Karpas-422 (cell line): Measurements from ENCODE around the gene TNNT1. TPM values are rescaled to one million over a fixed set of nuclear protein-coding genes. Genes with fewer than 3 reads are reported as not detected.

Experiments
- DNase-seq: peaks from one replicate; pipeline ENCODE4 v3.0.0-alpha.2; 2015
- H2AFZ ChIP-seq: fragments of 200-600 bp; sonication (generic); 2 replicates; pipeline ENCODE4 v1.6.1; 2014; ENCODE audit warnings: antibody characterized with exemption, low read length, mixed read lengths
- H3K27ac ChIP-seq: fragments of 200-600 bp; sonication (generic); 2 replicates; pipeline ENCODE4 v1.5.1; 2014; ENCODE audit warnings: mild to moderate bottlenecking, low read length, moderate library complexity
- H3K27me3 ChIP-seq: fragments of 200-600 bp; sonication (generic); 2 replicates; pipeline ENCODE4 v1.6.1; 2014; ENCODE audit warnings: low read length, mixed read lengths
- H3K36me3 ChIP-seq: fragments of 200-600 bp; sonication (generic); 2 replicates; pipeline ENCODE4 v1.6.1; 2014; ENCODE audit warnings: low read length, mixed read lengths; ENCODE audit not compliant: insufficient read depth
- H3K4me1 ChIP-seq: fragments of 200-600 bp; sonication (generic); 2 replicates; pipeline ENCODE4 v1.6.1; 2014; ENCODE audit warnings: mild to moderate bottlenecking, low read length, mixed read lengths
- H3K4me2 ChIP-seq: fragments of 200-600 bp; sonication (generic); 2 replicates; pipeline ENCODE4 v1.6.1; 2014; ENCODE audit warnings: low read length, low read depth, mild to moderate bottlenecking; ENCODE audit not compliant: poor library complexity, severe bottlenecking
- H3K4me3 ChIP-seq: fragments of 200-600 bp; sonication (generic); 2 replicates; pipeline ENCODE4 v1.5.1; 2014; ENCODE audit warnings: mild to moderate bottlenecking, antibody characterized with exemption, low read length, mixed read lengths
- H3K79me2 ChIP-seq: fragments of 200-600 bp; sonication (generic); 2 replicates; pipeline ENCODE4 v1.6.1; 2014; ENCODE audit warnings: mild to moderate bottlenecking, low read length, mixed read lengths
- H3K9ac ChIP-seq: fragments of 200-600 bp; sonication (generic); 2 replicates; pipeline ENCODE4 v1.6.0; 2014; ENCODE audit warnings: low read length
- H3K9me2 ChIP-seq: fragments of 200-600 bp; sonication (generic), shearing (Covaris generic); replicated peaks from 2 replicates; pipeline ENCODE4 v1.6.0; 2014; ENCODE audit warnings: mild to moderate bottlenecking, low read length, moderate library complexity; ENCODE audit not compliant: insufficient read depth
- H3K9me3 ChIP-seq: fragments of 300-700, 200-600 bp; sonication (generic); 2 replicates; pipeline ENCODE4 v1.6.1; 2014; ENCODE audit warnings: low read length, mixed read lengths
- H4K20me1 ChIP-seq: fragments of 200-600 bp; sonication (generic); 2 replicates; pipeline ENCODE4 v1.6.1; 2014; ENCODE audit warnings: mild to moderate bottlenecking, antibody characterized with exemption, low read length, low read depth; ENCODE audit not compliant: insufficient read depth
- total RNA-seq: library from RNA; depleted of rRNA; stranded (reverse); fragments of >200 nt; shearing (Covaris generic); gene quantifications from 2 replicates; pipeline ENCODE4 v1.2.3, GENCODE V29; 2014; ENCODE audit warnings: low replicate concordance

Gene TNNT1
- total RNA-seq, 1 experiment from 2014 or later, result 10.4 TPM

DNA sequence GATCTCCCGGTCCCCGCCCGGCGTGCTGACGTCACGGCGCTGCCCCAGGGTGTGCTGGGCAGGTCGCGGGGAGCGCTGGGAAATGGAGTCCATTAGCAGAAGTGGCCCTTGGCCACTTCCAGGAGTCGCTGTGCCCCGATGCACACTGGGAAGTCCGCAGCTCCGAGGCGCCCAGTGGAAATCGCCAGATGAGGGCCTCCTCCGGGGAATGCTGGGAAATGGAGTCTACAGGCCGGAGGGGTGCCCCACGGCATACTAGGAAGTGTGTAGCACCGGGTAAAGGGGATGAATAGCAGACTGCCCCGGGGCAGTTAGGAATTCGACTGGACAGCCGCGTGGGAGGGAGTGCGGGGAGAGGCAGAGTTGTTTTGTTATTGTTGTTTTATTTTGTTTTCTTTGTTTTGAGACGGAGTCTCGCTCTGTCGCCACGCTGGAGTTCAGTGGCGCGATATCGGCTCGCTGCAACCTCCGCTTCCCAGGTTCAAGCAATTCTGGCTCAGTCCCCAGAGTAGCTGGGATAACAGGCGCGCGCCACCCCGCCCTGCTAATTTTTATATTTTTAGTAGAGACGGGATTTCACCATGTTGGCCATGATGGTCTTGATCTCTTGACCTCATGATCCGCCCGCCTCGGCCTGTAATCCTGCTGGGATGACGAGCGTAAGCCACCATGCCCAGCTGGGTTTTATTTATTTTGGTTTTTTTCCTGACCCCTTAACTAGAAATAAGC lies 31.2 kb downstream of the TNNT1 start:
- Histone ChIP-seq H3K27me3 (no peaks in the 10 kb centered on the region), H4K20me1 (peaks cover 40% of the 10 kb centered on the region), H3K9me3 (no peaks in the 10 kb centered on the region), H3K79me2 (peaks cover 51% of the 10 kb centered on the region), H3K4me2 (peak overlapping the region; percentile 99), H3K36me3 (peaks cover under 1% of the 10 kb centered on the region; the same call in 1 of the 2 replicates), H3K4me1 (peaks cover 68% of the 10 kb centered on the region), H3K9ac (peak overlapping the region; percentile 76), H3K9me2 (no peaks in the 10 kb centered on the region), H3K4me3 (peak overlapping the region; percentile 73), H3K27ac (peak overlapping the region; percentile 61), H2AFZ (peak overlapping the region; percentile 41)
- DNase-seq, result peak; percentile 100

DNA sequence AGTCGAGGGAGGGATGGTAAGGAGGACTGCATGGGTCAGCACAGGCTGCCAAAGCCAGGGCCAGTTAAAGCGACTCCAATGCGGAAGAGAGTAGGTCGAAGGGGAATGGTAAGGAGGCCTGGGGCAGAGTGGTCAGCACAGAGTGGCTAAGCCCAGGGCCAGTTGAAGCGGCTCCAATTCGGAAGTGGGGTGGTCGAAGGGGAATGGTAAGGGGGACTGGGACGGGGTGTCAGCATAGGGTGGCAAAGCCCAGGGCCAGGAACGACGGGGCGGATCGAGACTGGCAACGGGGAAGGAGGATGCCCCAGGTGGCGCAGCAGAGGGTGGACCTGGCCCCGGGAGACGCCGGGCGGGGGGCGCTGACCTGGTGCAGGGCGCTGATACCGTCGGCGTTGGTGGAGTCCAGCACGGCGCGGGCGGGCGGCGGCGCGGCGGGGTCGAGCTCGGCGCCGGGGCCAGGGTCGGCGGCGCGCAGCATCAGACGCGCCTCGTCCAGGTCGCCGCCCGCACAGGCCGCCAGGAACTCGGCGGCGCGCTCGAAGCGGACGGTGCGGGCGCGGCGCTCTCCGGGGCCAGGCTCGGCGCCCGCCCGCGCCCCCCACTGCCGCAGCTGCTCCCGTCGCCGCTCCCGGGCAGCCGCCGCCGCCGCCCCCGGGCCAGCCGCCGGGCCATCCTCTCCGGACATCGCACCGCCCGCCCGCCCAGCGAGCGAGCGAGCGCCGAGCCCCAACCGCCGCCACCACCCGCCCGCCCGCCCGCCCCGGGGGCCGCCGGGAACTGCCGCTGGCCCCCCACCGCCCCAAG lies 31.9 kb downstream of the TNNT1 start, which contains the start of gene PPP1R12C:
Gene PPP1R12C (minus strand): TSS at position 779 of the 804 bp plus-strand sequence. CDS start 94 bp downstream, at position 685.
- H3K79me2 ChIP-seq, result peaks cover 59% of the 10 kb centered on the region
- peaks cover 71% of the 10 kb centered on the region for H3K4me1 ChIP-seq
- peak within 1 kb of the TSS; percentile 82 for H3K27ac ChIP-seq
- DNase-seq, result peak; percentile 68
- H2AFZ ChIP-seq, result peak within 1 kb of the TSS; percentile 41
- no peaks in the 10 kb centered on the region for H3K9me3 ChIP-seq
- peak within 1 kb of the TSS; percentile 99 for H3K4me2 ChIP-seq
- peak within 1 kb of the TSS; percentile 93 for H3K4me3 ChIP-seq
- H3K27me3 ChIP-seq, result no peaks in the 10 kb centered on the region
- H3K36me3 ChIP-seq, result peaks cover 8% of the 10 kb centered on the region
- no peaks in the 10 kb centered on the region for H3K9me2 ChIP-seq
- H3K9ac ChIP-seq, result peak within 1 kb of the TSS; percentile 86
- peaks cover 48% of the 10 kb centered on the region for H4K20me1 ChIP-seq

DNA sequence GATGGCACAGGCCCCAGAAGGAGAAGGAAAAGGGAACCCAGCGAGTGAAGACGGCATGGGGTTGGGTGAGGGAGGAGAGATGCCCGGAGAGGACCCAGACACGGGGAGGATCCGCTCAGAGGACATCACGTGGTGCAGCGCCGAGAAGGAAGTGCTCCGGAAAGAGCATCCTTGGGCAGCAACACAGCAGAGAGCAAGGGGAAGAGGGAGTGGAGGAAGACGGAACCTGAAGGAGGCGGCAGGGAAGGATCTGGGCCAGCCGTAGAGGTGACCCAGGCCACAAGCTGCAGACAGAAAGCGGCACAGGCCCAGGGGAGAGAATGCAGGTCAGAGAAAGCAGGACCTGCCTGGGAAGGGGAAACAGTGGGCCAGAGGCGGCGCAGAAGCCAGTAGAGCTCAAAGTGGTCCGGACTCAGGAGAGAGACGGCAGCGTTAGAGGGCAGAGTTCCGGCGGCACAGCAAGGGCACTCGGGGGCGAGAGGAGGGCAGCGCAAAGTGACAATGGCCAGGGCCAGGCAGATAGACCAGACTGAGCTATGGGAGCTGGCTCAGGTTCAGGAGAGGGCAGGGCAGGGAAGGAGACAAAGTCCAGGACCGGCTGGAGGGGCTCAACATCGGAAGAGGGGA lies 32.7 kb downstream of the TNNT1 start:
- Histone ChIP-seq H3K9me3 (no peaks in the 10 kb centered on the region), H3K36me3 (peaks cover 12% of the 10 kb centered on the region), H3K4me2 (peak overlapping the region; percentile 88), H4K20me1 (peaks cover 53% of the 10 kb centered on the region), H3K27me3 (no peaks in the 10 kb centered on the region), H3K4me3 (peak overlapping the region; percentile 93), H3K27ac (peak overlapping the region; percentile 82), H3K9ac (peak overlapping the region; percentile 86), H3K4me1 (peaks cover 64% of the 10 kb centered on the region), H3K9me2 (no peaks in the 10 kb centered on the region), H2AFZ (no peak overlapping the region), H3K79me2 (peaks cover 66% of the 10 kb centered on the region)
- peak; percentile 92 for DNase-seq

DNA sequence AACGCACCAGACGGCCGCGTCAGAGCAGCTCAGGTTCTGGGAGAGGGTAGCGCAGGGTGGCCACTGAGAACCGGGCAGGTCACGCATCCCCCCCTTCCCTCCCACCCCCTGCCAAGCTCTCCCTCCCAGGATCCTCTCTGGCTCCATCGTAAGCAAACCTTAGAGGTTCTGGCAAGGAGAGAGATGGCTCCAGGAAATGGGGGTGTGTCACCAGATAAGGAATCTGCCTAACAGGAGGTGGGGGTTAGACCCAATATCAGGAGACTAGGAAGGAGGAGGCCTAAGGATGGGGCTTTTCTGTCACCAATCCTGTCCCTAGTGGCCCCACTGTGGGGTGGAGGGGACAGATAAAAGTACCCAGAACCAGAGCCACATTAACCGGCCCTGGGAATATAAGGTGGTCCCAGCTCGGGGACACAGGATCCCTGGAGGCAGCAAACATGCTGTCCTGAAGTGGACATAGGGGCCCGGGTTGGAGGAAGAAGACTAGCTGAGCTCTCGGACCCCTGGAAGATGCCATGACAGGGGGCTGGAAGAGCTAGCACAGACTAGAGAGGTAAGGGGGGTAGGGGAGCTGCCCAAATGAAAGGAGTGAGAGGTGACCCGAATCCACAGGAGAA lies 33.5 kb downstream of the TNNT1 start:
- Histone ChIP-seq H2AFZ (no peak overlapping the region), H3K27me3 (no peaks in the 10 kb centered on the region), H3K79me2 (peaks cover 73% of the 10 kb centered on the region), H3K36me3 (peaks cover 15% of the 10 kb centered on the region), H3K9me3 (no peaks in the 10 kb centered on the region), H3K4me3 (peak overlapping the region; percentile 93), H3K4me1 (peaks cover 56% of the 10 kb centered on the region), H3K4me2 (peak overlapping the region; percentile 88), H3K27ac (peak overlapping the region; percentile 87), H3K9me2 (no peaks in the 10 kb centered on the region), H3K9ac (peak overlapping the region; percentile 86), H4K20me1 (peaks cover 57% of the 10 kb centered on the region)
- no peak for DNase-seq

DNA sequence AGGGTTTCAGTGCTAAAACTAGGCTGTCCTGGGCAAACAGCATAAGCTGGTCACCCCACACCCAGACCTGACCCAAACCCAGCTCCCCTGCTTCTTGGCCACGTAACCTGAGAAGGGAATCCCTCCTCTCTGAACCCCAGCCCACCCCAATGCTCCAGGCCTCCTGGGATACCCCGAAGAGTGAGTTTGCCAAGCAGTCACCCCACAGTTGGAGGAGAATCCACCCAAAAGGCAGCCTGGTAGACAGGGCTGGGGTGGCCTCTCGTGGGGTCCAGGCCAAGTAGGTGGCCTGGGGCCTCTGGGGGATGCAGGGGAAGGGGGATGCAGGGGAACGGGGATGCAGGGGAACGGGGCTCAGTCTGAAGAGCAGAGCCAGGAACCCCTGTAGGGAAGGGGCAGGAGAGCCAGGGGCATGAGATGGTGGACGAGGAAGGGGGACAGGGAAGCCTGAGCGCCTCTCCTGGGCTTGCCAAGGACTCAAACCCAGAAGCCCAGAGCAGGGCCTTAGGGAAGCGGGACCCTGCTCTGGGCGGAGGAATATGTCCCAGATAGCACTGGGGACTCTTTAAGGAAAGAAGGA lies 34.4 kb downstream of the TNNT1 start:
- H3K27me3 ChIP-seq, result no peaks in the 10 kb centered on the region
- H3K4me2 ChIP-seq, result peak overlapping the region; percentile 88
- H2AFZ ChIP-seq, result no peak overlapping the region
- peaks cover 82% of the 10 kb centered on the region for H3K79me2 ChIP-seq
- peak overlapping the region; percentile 93 for H3K4me3 ChIP-seq
- peak overlapping the region; percentile 86 for H3K9ac ChIP-seq
- peaks cover 47% of the 10 kb centered on the region for H3K4me1 ChIP-seq
- peak overlapping the region; percentile 87 for H3K27ac ChIP-seq
- H3K36me3 ChIP-seq, result peaks cover 19% of the 10 kb centered on the region
- H3K9me2 ChIP-seq, result no peaks in the 10 kb centered on the region
- H4K20me1 ChIP-seq, result peaks cover 64% of the 10 kb centered on the region
- H3K9me3 ChIP-seq, result no peaks in the 10 kb centered on the region
- no peak for DNase-seq

DNA sequence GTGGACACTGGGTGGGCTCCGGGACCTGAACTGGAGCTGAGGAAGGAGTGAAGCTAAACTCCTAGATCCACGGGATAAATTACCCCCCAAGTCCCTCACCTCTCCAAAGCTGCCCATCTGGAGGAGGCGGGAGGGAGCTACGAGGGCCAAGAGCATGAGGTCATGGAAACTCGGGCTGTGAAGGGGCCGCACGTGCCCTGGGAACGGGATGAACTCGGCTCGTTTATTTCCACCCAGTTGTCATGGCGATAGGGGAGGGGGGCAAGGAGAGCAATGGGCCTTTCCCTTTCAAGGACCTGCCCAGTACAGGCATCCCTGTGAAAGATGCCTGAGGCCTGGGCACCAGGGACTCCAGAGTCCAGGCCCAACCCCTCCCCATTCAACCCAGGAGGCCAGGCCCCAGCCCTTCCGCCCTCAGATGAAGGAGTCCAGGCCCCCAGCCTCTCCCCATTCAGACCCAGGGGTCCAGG lies 35.4 kb downstream of the TNNT1 start:
- Histone ChIP-seq H3K9me3 (no peaks in the 10 kb centered on the region), H3K9me2 (no peaks in the 10 kb centered on the region), H3K4me3 (peak overlapping the region; percentile 93), H3K9ac (peak overlapping the region; percentile 86), H3K4me2 (peak overlapping the region; percentile 88), H3K27ac (peak overlapping the region; percentile 87), H3K4me1 (peaks cover 43% of the 10 kb centered on the region), H2AFZ (no peak overlapping the region), H3K79me2 (peaks cover 92% of the 10 kb centered on the region), H3K27me3 (no peaks in the 10 kb centered on the region), H3K36me3 (peaks cover 30% of the 10 kb centered on the region), H4K20me1 (peaks cover 65% of the 10 kb centered on the region)
- DNase-seq, result peak; percentile 83

DNA sequence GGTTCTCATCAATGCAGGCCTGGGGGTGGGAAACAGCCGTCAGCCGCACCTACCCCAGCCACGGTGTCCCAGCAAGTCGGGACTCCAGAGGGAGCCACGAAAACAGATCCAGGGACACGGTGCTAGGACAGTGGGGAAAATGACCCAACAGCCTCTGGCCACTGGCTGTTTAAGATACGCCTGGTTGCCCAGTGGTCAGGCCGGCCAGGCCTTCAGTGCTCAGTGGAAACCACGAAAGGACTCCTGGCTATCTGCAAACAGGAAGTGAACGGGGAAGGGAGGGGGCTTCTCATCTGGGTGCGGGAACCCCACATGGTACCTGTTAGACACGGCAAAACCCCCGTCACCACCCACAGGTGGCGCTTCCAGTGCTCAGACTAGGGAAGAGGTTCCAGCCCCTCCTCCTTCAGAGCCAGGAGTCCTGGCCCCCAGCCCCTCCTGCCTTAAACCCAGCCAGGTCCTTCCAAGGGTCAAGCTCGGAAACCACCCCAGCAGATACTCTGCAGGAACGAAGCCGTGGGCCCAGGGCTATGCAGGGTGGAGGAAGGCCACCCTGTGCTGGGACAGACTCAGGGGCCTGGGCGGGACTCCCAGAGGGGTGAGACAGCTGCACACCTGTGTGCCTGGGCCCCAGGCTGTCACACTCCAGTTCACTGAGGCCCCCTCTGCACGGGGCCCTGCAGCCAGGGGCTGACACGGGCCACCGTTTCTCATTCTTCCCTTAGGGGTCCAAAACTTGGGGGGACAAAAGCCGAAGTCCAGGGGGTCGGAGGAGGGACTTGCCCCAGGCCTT lies 36.0 kb downstream of the TNNT1 start:
- peaks cover 93% of the 10 kb centered on the region for H3K79me2 ChIP-seq
- peaks cover 65% of the 10 kb centered on the region for H4K20me1 ChIP-seq
- no peaks in the 10 kb centered on the region for H3K27me3 ChIP-seq
- no peaks in the 10 kb centered on the region for H3K9me3 ChIP-seq
- H3K4me1 ChIP-seq, result peaks cover 37% of the 10 kb centered on the region
- H3K4me3 ChIP-seq, result peak overlapping the region; percentile 93
- peaks cover 32% of the 10 kb centered on the region for H3K36me3 ChIP-seq
- H3K27ac ChIP-seq, result peak overlapping the region; percentile 87
- peak overlapping the region; percentile 88 for H3K4me2 ChIP-seq
- H3K9me2 ChIP-seq, result no peaks in the 10 kb centered on the region
- H3K9ac ChIP-seq, result peak overlapping the region; percentile 86
- no peak overlapping the region for H2AFZ ChIP-seq
- DNase-seq, result peak; percentile 81
